Right forelimb (tissue), 1 donor: Measurements from ENCODE around the gene BAIAP2.
A peak's percentile ranks its signal among the peaks of the same experiment; 100 is the strongest.
"Not testable (repeated sequence)": the region's sequence is repeated elsewhere in the genome, so short reads cannot be mapped to it uniquely, and the experiment has no call there.

Source experiments
- DNase-seq: peaks from one replicate; pipeline ENCODE4 v3.0.0-alpha.2; 2018

Gene BAIAP2

DNA sequence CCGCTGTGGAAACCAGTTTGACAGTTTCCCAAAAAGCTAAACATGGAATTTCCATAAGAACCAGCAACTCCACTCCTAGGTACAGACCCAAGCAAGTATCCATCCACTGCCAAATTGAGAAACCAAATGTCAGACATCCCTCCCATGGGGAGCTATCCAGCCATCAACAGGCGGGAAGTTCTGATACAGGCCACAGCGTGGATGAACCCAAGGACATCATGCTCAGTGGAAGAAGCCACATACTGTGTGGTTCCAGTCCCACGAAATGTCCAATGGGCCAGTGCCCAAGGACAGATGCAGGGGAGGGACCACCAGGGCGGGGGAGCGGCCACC, 12.6 kb upstream of the BAIAP2 start:
- DNase-seq = peak; percentile 42

DNA sequence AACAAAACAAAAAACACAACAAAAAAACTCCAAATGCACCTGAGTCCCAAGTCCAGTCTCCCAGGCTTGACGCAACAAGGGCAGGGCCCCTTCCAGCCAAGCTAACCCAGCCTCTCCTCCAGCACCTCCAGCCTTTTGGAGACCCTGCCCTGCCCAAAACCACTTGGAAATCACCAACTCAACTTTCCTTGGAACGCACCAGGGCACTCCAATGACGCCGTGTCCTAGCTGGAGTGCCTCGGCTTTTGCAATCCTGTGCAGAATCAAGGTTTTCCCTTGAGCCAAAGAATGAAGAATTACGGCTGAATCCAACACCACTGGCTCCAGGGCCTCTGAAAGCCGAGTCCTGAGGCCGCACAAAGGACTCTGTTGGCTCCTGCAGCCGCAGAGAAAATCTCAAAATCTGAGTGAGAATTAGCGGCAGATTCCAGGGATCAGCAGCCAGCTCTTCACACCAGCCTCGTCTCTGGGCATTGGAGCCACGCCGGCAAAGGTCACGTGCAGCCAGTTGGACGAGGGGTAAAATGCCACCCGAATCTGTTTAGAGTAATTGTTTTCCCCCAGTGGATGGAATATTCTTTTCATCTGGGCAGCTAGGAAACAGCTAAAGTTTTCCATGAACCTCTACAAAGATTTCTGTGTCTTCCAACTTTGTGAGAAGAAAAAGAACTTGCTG, 9.7 kb upstream of the BAIAP2 start:
- peak; percentile 75 for DNase-seq

DNA sequence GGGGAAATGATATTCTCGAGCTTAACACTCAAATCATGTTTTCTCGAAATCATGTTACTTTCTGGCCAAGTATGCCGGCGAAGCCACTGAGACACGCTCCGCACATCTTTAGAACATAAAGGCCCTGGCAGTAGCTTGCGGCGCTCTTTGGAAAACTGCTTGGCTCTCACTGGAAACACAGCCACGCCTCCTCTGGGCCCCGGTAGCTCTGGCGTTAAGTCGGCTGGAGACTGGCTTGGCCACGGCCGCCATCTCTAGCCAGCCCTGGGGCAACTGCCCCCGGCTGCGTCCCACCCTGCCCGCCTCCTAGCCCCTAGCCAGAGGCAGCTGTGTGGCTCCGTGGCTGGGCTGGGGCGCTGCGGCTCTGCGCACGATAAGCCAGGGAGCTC, 9.2 kb upstream of the BAIAP2 start:
- peak; percentile 80 for DNase-seq

DNA sequence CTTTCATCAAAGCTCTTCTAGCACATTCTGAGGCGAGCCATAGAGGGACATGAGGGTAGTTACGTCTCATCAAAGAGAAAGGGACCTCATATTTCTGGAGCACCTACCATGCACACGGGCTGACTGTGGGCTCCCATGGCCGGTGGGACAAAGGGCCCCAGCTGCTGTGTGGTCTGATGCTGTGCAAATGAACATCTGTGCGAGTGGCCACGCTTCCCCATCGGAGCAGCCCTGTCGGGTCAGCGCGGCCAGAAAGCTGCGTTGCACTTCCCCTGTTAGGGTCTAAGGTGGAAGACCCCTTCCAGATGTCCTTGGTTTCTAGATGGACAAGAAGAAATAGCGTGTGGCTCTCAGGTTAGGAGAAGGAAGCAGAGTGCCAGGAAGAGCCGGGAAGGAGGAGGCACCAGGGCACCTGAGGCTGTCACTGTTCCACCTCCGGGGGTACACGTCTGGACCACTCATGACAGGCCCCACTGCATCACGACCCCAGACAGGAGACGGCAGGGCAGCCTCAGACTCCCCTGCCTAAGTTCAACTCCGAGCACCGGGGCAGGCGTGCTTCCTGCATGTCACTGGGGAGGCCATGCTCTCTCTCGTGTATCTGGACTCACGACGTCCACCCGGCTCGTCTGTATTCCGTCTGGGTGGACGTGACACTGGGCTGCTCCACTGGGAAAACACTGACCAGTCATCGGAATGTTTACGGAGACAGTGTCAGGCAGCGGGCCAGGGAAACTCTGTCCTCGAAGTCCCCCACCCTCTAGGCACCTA, 8.5 kb upstream of the BAIAP2 start:
- DNase-seq = peak; percentile 40

DNA sequence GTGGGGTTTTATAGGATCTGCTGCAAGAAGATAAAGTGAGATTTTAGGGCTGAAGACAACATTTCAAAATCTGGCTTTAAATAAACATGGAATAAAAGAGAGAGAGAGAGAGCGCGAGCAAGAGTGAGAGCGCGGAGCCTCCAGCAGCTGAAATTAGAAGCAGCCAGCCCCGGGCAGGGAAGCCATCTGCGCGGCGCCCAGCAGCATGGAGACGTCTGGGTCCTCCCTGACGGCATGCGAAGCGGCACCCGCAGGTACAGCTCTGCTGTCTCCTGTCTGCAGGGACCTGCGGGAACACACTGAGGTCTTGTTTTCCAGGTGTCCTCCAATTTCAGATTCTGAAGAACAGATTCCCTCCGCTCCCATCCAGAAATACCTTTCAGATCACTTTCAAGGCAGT, 7.9 kb upstream of the BAIAP2 start:
- DNase-seq = peak; percentile 43

DNA sequence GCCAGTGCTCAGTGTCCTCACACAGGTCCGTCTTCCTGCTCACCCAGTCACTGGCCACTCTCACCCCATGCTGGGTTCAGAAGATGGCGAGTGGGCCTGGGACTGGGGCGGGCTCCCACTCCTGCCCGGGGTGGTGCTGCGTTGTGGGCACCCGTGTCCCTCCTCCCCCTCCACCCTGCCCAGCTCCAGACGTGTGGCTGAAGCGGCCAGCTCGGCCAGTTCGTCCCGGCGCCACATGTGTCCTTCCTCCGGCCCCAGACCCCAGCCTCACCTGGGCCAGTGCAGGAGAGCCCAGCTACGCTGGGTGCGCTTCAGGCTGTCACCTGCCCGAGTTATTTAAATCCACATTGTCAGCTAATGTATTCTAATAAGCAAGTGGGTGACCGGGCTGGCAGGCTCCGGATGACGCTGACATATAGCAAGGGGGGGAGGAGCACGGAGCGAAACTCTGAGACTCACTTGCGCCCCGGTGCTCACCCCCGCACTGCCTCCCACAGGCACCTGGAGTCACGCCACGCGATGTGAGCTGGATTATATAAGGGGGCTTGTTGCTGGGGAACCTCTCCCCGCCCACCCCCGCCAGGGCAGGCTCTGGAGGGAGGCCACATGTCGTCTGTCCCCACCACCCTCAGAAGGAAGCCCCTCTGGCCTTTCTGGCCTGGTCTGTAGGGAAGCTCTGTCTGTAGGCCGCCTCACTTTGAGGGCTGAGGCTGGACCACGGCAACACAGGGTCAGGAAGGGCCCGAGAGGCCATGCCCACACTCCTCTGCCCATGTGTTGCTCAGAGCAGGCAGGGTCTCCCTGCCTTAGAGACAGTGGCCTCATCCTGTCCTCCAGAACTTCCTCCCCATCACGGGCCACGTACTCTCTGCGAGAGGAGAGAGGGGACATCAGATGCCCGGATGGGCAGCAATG, 7.1 kb upstream of the BAIAP2 start:
- DNase-seq = peak; percentile 41

DNA sequence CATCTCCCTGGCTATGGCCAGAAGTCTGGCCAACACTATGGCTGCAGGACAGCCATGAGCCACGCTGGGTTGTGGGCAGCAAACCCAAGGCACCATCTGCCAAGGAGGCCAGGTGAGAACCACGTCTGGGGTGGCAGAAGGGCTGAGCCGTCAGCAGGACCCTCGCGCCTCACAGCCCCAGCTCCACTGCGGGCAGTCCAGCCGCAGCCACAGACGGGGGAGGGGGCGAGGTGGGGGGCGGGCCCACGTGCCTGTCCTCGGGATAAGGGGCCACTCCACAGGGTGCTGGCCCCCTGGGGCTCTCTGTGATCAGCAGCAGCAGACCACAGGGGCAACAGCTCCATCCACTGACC, 6.5 kb upstream of the BAIAP2 start:
- DNase-seq = peak; percentile 45

DNA sequence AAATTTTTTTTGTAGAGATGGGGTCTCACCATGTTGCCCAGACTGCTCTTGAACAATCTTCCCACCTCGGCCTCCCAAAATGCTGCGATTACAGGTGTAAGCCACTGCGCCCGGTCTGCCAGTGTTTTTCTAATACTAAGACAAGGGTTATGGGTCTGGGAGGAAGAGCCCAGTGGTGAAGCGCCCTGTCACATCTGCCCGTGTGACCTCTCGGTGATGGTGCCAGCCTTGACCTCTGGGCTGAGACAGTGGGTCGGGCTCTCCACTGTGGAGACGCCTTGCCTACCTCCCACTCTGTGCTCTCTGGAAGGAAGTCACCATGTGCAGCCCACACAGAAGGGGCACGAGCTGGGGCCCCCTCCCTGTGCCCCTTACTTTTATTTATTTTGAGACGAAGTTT, 5.1 kb upstream of the BAIAP2 start:
- peak; percentile 26 for DNase-seq

DNA sequence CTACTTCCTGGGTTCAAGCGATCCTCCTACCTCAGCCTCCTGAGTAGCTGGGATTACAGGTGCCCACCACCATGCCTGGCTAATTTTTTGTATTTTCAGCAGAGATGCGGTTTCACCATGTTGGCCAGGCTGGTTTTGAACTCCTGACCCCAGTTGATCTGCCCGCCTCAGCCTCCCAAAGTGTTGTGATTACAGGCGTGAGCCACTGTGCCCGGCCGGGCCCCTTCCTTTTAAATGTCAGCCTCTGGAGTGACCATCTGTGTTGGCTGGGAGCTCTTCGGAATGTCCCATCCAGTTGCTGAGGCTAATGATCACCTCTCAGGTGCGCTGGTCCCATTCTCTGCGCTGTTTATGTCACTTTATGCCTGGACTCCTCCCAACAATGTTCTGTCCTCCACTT, 4.6 kb upstream of the BAIAP2 start:
- DNase-seq = not testable (repeated sequence)

DNA sequence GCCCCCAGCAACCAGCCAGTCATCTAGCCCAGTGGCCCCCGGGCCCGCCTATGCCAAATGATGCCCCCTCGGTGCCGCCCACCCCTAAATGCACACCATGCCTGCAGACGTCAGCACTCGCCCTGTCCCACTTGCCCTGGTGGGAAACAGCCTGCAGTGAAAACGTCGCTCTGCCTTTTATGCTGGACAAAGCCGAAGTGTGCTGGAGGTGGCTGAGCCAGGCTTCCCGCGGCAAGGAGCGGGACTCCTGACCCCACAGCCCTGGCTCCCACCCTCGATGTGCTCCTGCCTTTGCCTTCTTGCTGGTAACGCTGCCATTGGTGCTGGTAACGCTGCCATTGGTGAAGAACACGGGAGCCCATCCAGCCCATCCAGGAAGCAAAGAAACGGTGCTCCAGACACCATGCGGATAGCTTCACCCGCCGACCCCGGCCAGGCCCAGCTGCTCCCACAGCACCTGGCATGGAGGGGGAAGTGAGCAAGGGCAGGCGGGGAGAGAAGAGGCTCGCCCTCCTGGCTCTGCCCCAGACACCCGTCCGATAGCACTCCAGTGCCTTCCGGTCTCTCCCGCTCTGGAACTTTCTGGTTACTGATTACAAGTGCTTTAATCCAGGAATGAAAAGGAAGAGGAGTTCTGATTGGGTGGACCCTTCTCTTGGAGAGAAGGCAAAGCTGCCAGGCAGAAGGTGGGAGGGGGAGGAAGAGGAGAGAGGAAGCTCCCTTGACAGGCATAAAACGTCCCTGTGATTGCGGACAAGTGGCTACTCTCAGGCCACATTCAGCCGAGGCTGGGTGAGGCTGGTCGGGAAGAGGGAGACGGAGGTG, 4.0 kb upstream of the BAIAP2 start:
- DNase-seq = peak; percentile 46

DNA sequence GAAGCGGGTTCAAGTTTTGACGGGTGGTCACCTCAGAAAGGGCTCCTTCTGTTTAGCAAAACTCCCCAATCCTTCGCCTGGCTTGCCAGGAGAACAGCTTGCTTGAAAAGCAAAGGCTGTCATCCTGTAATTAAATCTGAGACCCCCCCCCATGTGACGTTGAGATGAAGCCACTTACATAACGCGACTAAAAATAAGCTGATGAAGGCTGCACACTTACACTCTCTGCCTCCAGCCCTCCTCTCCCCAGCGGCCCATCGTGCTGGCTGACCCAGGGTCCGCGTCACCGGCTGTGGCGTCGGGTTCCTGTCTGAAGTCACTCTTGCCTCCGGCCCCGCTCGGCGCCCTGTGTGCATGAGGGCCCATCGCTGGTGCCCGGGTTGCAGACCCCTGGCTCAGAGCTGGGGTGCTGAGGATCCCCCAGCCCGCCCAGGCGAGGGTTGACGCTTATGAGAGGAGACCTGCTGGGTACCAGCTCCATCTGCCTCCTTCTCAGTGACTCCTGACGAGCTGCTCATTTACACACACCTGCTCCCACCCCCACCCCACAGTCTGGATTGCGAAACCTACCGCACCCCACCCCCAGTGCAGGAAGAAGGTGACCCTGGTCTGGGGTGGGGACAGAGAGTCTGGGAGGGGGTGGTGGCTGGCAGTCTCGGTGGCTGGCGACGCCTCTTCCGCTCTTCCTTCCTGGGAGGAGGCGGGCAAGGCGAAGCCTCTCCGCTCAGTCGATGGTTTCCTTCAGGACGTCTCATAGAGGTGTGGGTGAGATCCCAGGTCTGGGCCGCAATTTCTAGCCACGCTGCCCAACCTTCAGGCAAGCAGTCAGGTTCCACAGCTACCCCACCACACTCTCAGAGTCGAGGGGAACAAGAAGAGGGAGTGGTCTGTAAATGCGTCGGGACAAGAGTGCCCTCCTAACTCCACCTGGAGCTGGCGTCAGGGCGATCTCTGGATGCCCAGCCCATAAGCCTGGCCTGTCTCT, 3.1 kb upstream of the BAIAP2 start:
- DNase-seq = no peak

DNA sequence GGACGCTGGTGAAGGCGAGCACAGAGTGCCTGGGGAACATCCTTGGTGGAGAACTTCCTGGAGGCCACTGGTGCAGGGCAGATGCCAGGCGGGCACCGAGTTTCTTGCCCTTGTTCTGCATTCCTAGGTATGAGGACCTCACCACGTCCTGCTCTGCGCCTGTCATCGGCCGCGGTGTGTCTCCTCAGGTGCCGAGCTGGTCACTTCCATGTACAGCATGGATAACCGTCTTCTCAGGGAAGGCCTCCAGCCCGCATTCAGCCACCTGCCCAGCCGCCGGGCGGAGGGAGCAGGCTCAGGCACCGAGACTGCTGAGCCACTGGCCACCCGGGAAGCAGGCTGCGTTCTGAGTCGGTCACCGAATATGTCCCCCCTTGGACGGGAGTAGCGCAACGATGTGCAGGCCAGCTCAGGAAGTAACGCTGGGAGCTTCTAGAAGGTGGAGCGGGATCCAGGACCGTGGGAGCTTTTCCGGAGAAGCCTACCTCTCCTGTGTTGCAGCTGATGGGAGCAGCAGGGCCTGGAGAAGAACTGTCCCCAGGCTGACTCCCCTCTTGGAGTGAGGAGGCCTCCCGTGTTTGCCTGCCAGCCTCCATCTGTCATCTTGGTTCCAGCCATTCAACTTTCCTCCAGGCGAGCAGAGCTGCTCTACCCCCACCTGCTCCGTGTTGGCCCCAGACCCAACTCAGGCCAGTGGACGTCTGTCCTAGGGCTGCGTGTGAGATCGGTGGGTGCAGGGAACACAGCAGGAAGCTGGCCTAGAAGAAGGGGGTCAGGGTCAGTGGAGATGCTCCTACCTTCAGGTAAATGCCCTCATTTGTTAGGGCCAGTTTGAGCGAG, 2.1 kb upstream of the BAIAP2 start:
- DNase-seq = no peak

DNA sequence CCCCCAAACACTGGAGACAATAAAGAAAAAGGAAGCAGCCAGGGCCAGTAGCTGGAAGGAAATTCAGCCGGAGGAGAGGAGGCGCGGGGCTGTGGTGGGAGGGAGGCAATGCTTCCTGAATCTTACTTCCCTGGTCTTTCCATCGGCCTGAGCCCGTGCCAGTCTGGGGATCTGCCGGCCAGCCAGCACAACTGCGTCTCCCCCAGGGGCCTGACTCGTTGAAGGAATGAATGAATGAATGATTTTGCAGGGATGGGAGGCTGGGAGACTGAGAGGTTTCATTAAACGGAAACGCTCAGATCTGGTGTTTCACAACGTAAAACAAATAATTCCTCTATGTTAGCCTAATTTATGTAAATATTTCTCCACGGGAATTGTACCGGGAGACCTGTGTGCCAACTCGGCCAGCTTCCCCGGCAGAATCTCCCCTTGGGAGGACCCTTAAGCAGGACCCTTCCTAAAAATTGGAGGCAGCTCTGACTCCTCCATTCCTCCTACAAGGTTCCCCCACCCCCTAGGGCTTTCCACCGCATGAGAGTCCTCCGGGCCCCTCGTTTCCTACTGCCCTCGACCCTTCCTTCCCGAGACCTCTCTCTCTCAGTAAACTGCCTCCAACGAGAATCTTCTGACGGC, 1.3 kb upstream of the BAIAP2 start:
- no peak for DNase-seq

DNA sequence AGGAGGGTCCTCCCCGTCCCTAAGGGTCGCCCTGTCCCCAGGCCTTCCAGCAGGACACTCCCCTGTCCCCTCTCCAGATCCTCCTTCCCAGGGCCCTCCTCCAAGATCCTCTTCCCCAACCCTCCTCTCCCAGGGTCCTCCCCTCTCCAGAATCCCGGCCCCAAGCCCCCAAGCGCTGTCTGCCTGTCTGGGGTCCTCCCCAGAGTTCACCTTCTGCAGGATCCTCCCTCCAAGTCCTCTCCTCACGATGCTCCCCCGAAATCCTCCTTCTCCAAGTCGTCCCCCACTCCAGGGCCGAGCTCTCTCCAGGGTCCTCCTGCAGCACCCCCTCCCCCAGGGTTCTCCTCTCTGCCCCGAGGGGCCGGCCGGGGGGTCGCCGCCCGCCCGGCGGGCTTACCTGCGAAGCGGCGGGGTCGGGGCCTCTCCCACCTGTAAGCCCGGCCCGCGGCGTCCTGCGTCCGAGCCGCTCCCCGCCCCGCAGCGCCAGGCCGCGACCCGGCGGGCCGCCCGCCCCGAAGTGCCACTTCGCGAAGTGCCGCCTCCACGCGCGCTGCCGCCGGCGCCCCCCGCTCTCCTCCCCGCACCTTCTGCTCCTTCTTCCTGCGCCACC, 678 bp upstream of the BAIAP2 start:
- DNase-seq = no peak

DNA sequence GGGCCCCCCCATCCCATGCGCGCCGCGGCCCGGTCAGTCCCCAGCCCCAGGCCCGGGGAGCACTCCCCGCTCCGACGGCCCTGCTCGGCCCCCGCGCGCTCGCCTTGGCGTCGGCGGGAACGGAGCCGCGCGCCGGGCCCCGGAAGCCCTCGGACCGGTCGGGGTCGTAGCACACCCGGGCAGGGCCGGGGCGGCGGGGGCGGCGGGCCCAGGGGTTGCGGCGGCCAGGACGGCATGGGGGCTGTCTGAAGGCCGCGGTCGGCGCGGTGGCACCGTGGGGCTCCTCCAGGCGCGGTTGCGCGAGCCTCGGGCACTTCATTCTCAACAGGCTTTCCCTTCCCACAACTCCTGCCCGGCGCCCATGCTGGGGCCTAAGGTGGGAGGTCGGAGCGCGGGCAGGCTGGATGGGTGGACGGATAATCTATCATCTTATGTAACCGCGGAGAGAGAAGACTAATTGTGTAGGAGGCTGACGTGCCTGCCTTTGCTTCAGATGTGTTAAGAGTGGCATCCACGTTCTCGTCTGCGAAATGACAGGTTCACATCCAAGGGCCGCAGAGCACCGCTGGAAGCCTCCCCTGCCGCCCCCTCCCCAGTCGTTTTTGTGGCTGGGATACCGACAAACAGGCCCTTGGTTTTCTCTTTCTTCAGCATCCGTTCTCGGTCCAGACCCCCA, 708 bp downstream of the BAIAP2 start:
- peak; percentile 64 for DNase-seq

DNA sequence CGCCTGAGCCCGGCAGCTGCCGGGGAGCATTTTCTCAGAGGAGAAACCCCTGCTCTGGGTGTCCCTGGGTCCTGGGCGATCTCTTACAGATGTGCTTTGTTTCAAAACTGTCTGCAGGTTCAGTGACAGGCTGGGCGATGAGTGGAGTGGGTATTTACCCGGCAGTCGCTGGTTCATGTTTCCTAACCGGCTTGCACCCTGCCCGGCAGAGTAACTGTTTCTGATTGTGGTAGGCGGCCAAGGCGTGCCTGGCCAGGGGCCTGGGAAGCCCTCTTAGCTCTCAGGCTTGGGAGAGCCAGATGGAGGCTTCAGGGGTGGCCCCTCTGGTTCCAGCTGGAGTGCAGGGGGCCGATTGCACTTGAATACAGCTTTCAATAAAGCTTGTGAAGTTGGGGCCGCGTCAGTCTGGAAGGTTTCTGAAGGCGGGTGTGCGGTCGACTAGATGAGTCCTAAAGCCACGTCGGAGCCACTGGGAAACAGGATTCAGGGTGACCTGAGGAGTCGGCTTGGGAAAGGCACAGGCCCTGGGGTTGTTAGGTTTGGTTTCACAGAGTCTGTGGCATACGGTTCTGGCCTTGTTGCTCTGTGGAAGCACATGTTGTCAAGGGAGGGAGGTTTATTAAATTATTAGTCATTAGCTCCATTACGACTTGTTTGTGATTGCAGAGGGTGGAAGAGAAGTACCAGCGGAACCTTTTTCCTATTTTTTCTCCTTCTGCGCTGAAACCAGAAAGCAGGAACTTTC, 1.4 kb downstream of the BAIAP2 start:
- peak; percentile 66 for DNase-seq

DNA sequence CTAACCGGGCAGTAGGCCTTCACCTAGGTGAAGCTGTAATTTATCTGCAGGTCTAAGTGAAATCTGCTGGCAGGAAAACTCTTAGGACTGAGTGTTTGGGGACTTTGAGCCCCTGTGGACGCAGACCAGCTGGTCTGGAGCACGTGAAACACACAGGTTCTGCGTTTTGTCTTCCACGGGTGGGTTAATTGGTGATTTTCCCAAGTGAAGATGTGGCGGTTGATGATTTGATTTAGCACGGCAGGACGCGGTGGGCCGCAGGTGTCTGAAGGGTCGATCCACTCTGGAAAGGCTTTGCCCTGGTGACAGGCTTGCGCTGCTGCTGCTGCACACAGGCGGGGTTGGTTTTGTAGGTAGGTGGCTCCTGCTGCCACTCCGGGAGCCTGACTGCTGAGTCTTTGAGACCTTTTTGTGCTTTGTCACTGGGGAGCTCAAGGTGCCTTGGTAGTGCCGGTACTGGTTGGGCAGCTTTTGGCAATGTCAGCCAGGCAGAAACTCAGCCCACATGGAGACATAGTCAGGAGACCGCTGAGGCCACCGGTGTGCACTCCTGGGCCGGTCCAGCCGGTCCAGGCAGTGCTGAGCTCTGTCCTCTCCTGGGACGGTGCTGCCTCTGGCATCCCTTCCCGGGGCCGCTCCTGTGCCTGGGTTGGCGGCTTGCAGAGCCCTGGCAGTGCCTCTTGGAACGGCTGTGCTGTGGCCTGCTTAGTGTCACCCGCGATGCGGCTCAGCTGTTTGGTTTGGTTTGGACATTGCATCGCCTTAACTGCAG, 2.3 kb downstream of the BAIAP2 start:
- DNase-seq = no peak
